CD4-positive, alpha-beta T cell treated with Interleukin-17A for 1 hour (primary cell): ENCODE results near the gene IGFL2.
"Not testable (repeated sequence)": the region's sequence is repeated elsewhere in the genome, so short reads cannot be mapped to it uniquely, and the experiment has no call there.

Source experiments
- DNase-seq: peaks from one replicate; pipeline ENCODE4 v3.0.0-alpha.2; 2020

Gene IGFL2

GRCh38 chr19:46191972-46192371 is 43.9 kb downstream of the IGFL2 start:
- no peak for DNase-seq

- DNase-seq, result not testable (repeated sequence)
Observed at GRCh38 chr19:46192626-46192991, 44.6 kb downstream of the IGFL2 start.

DNA sequence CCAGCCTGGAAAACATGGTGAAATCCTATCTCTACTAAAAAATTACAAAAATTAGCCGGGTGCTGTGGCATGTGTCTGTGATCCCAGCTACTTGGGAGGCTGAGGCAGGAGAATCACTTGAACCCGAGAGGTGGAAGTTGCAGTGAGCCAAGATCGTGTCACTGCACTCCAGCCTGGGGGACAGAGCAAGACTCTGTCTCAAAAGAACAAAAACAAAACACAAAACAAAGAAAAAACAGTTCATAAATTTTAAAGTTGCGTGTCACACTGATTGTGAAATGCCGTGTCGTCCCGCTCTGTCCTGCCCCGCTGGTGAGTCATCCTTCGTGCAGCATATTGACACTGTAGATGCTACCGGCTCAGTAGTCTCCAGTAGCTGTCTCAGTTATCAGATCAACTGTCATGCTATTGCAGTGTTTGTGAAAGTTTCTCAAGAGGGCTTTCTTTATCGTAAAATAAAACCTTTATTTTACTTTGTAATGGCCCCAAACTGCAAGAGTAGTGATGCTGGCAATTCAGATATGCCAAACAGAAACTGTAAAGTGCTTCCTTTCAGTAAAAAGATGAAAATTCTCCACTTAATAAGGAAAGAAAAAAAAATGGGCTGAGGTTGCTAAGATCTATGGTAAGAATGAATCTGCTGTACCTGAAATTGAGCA is 45.1 kb downstream of the IGFL2 start:
- no peak for DNase-seq

- no peak for DNase-seq
Observed at GRCh38 chr19:46193678-46194077, 45.6 kb downstream of the IGFL2 start.

DNA sequence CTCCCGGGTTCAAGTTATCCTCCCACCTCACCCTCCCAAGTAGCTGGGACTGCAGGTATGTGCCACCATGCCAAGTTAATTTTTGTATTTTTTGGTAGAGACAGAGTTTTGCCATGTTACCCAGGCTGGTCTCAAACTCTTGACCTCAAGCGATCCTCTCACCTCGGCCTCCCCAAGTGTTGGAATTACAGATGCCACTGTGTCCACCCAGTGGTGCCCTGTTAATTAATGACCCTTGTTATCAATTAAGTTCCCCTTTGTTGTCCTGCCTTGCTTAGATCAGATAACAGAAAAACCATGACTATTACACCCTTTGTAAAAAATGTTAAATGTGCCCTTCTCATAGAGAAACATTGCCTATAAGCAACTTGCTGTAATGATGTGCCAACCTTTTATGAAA is 47.1 kb downstream of the IGFL2 start:
- DNase-seq, result no peak

DNA sequence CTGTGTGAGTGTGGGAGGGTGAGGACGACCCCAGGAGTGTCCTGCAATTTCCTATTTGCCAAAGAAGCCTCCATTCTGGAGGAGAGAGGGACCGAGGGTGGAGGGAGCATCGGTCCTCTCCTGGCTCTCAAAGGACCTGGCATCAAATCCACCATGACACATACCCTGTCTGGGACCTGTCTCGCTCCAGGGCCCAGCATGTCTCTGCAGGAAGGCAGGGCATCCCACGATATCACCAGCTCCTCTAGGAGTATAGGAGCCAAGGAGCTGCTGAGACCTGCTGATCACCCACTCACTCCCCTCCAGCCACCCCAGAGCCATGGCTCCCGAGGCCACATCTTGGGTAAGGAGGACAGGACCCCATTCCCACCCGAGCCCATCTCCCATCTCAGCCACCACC is 47.9 kb downstream of the IGFL2 start:
- DNase-seq, result not testable (repeated sequence)

DNA sequence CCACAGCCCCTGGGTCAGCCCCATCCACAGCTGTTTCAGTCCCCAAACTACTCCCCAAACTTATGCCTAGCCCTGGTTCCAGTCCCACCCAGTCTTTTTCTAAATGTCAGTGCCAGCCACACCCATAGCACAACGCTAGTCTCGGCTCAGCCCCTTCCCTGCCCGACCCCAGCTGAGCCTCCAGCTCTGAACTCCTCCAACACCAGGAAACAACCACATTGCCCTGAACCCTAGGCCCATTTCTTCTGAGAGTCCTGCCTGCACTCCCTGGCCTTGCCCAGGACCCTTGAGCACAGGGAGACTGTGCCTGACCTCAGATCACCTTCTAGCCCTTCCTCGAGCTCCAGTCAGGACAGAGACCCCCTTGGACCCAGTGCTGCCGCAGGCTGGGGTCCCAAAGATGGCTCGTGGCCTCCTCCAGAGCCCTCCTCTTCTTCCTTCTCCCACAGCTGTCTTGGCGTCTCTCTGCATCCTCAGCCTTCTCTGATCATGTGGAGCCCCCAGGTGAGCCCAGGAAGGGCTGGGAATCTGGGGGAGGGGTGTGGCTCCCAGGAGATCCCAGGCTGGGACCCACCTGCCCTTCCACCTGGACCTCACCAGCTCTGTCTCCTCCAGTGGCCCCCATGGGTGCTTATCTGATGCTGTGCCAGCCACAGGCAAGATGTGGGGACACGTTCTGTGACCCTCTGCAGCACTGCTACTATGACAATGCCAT is 48.5 kb downstream of the IGFL2 start:
- no peak for DNase-seq

GRCh38 chr19:46197314-46198070 is 49.5 kb downstream of the IGFL2 start:
- no peak for DNase-seq

DNA sequence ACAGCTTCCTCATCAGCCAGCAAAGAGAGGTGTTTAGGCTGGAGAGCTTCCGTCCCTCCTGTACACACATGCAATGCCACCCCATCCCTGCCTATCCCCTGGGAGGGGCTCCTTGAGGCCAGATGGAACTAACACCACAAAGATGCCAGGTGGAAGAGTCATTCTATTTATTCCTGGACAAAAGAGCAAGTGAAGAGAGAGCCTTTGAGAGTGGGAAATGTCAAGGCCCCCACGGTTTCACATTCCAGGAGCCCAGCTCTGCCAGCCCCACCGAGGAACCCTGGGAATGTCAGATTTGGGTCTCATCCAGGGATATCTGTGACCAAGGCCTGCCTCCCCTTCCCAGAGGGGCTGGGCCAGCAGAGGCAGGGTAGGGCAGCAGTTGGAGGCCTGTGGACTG is 50.7 kb downstream of the IGFL2 start:
- DNase-seq, result no peak

- DNase-seq, result no peak
Observed at GRCh38 chr19:46201454-46202310, 53.6 kb downstream of the IGFL2 start.

DNA sequence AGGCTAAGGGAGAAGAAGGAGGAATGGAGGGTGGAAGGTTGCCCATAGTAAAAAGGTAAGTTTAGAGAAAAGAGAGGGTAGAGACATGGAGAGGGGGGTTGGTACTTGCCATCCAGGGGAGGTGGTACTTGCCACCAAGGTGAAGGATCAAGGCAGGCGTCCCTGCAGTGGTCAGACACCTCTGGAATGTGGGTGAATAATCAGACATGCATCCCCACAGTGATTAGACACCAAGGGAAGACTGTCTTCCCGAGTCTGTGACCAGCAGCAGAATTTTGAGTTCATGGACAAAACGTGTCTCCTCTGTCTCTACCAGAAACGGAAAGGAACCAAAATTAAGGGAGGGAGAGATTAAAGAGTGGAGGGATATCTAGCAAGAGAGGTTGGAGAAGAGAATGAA is 54.4 kb downstream of the IGFL2 start:
- no peak for DNase-seq

GRCh38 chr19:46202872-46203860 is 55.1 kb downstream of the IGFL2 start:
- DNase-seq, result no peak

GRCh38 chr19:46204008-46204407 is 56.0 kb downstream of the IGFL2 start:
- DNase-seq, result no peak

- no peak for DNase-seq
Observed at GRCh38 chr19:46205183-46205984, 57.3 kb downstream of the IGFL2 start.

- no peak for DNase-seq
Observed at GRCh38 chr19:46206176-46206575, 58.1 kb downstream of the IGFL2 start.

GRCh38 chr19:46206682-46207081 is 58.6 kb downstream of the IGFL2 start:
- no peak for DNase-seq

DNA sequence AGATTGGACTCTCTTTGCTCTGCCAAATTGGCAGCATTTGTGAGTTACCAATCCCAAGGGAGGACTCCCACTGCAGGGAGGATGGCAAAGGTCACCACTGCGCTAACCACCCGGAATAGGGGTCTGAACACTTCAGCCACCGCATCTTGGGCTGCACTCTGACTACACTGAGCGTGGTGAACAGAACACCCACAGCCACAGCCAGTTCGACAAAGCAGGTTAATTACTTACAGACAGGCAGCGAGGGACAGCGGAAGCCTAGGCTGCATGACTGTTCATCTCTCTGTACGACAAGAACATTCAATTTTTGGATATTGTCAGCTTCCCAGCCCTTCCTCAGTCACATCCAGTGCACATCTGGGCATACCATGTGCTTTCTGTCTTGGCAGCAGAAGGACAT is 59.8 kb downstream of the IGFL2 start:
- DNase-seq, result not testable (repeated sequence)

GRCh38 chr19:46209051-46209450 is 61.0 kb downstream of the IGFL2 start:
- no peak for DNase-seq

- no peak for DNase-seq
Observed at GRCh38 chr19:46209472-46209871, 61.4 kb downstream of the IGFL2 start.

- no peak for DNase-seq
Observed at GRCh38 chr19:46210669-46211068, 62.6 kb downstream of the IGFL2 start.
